Glutamatergic neuron (in vitro differentiated cells): ENCODE results near the gene PRR19. TPM values are rescaled to one million over a fixed set of nuclear protein-coding genes. Genes with fewer than 3 reads are reported as not detected.

ENCODE experiments used
- DNase-seq: peaks from one replicate; pipeline ENCODE4 v3.0.0; 2022
- H3K27ac Mint-ChIP-seq: one replicate; pipeline ENCODE4 v1.8.0; 2020; ENCODE audit warnings: mild to moderate bottlenecking, mixed read lengths, inconsistent platforms; ENCODE audit not compliant: unreplicated experiment
- H3K27me3 Mint-ChIP-seq: one replicate; pipeline ENCODE4 v1.8.0; 2020; ENCODE audit warnings: mild to moderate bottlenecking, moderate library complexity, mixed read lengths, inconsistent platforms; ENCODE audit not compliant: unreplicated experiment
- H3K36me3 Mint-ChIP-seq: one replicate; pipeline ENCODE4 v1.8.0; 2020; ENCODE audit warnings: mild to moderate bottlenecking, mixed read lengths, inconsistent platforms; ENCODE audit not compliant: unreplicated experiment
- H3K4me1 Mint-ChIP-seq: one replicate; pipeline ENCODE4 v1.8.0; 2020; ENCODE audit warnings: mild to moderate bottlenecking, low read depth, mixed read lengths, inconsistent platforms; ENCODE audit not compliant: unreplicated experiment
- H3K4me3 Mint-ChIP-seq: one replicate; pipeline ENCODE4 v1.8.0; 2020; ENCODE audit warnings: mild to moderate bottlenecking, mixed read lengths, inconsistent platforms; ENCODE audit not compliant: unreplicated experiment
- H3K9me3 Mint-ChIP-seq: one replicate; pipeline ENCODE4 v1.8.0; 2020; ENCODE audit warnings: mild to moderate bottlenecking, moderate library complexity, mixed read lengths, inconsistent platforms; ENCODE audit not compliant: unreplicated experiment
- total RNA-seq: library from RNA; stranded (reverse); fragmentation: NEBNext Ultra II Directional; extraction: Animal tissue kit (Norgen Biotek cat#: 25700); gene quantifications from one replicate; pipeline ENCODE4 v1.2.1, GENCODE V29; 2021; ENCODE audit not compliant: unreplicated experiment
- TF ChIP-seq, protein P1 (sequence below): fragments of 200-600 bp; sonication (generic); IDR thresholded peaks from one replicate; pipeline ENCODE4 v1.5.0; 2021; ENCODE audit not compliant: partially characterized antibody, unreplicated experiment

PRR19 gene
- total RNA-seq, 1 donor from 2014 or later, result 1.6 TPM

GRCh38 chr19:42288387-42288786, 13.5 kb upstream of the PRR19 start:
- DNase-seq, result no peak
- TF ChIP-seq, protein P1, sequence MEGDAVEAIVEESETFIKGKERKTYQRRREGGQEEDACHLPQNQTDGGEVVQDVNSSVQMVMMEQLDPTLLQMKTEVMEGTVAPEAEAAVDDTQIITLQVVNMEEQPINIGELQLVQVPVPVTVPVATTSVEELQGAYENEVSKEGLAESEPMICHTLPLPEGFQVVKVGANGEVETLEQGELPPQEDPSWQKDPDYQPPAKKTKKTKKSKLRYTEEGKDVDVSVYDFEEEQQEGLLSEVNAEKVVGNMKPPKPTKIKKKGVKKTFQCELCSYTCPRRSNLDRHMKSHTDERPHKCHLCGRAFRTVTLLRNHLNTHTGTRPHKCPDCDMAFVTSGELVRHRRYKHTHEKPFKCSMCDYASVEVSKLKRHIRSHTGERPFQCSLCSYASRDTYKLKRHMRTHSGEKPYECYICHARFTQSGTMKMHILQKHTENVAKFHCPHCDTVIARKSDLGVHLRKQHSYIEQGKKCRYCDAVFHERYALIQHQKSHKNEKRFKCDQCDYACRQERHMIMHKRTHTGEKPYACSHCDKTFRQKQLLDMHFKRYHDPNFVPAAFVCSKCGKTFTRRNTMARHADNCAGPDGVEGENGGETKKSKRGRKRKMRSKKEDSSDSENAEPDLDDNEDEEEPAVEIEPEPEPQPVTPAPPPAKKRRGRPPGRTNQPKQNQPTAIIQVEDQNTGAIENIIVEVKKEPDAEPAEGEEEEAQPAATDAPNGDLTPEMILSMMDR, result no peak
- Mint-ChIP-seq H3K27ac (no peak overlapping the region), H3K4me1 (peaks cover 11% of the 10 kb centered on the region), H3K27me3 (peaks cover 11% of the 10 kb centered on the region), H3K9me3 (peaks cover 12% of the 10 kb centered on the region), H3K36me3 (peaks cover 4% of the 10 kb centered on the region), H3K4me3 (no peak overlapping the region)

DNA sequence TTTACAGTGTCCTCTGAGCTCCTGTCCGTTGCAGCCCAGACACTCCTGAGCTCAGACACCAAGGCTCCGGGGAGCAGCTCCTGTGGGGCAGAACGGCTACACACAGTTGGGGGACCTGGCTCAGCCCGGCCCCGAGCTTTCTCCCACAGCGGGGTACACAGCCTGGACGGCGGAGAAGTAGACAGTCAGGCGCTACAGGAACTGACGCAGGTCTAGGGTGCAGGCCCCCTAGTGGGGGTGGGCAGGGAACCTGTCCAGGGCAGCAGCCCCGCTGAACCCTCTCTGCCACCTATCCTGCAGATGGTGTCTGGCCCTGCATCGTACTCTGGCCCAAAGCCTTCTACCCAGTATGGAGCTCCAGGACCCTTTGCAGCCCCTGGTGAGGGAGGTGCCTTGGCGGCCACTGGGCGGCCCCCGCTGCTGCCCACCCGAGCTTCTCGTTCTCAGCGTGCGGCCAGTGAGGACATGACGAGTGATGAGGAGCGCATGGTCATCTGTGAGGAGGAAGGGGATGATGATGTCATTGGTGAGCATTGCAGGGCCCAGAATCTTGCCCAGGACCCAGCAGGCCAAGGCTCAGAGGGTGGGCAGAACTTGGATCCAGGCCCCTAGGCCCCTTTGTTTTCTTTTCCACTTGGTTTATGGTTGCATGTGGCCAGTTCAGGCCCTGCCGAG, 12.9 kb upstream of the PRR19 start:
- peaks cover 12% of the 10 kb centered on the region for H3K9me3 Mint-ChIP-seq
- peaks cover 11% of the 10 kb centered on the region for H3K4me1 Mint-ChIP-seq
- TF ChIP-seq, protein P1, result peak; percentile 10
- H3K4me3 Mint-ChIP-seq, result no peak overlapping the region
- H3K27ac Mint-ChIP-seq, result no peak overlapping the region
- H3K27me3 Mint-ChIP-seq, result peaks cover 11% of the 10 kb centered on the region
- peaks cover 4% of the 10 kb centered on the region for H3K36me3 Mint-ChIP-seq
- DNase-seq, result no peak

DNA sequence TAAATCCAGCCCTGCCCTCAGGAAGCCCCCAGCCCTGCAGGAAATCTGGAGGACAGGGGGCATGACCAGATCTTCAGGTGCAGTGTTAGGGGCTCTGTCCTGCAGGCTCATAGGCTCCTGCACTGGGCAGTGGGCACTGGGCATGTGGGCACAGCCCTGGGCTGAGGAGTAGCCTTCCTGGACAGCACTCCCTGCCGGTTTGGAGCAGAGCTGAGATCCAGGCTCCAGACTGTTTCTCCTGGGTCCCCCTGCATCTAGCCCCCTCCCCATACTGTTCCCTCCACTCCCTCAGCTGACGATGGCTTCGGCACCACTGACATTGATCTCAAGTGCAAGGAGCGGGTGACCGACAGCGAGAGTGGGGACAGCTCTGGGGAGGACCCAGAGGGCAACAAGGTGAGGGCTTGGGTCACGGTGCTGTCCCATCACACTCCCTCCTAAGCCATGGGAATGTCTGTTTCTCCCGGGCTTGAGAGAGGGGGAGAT, 12.3 kb upstream of the PRR19 start:
- H3K4me1 Mint-ChIP-seq, result peaks cover 11% of the 10 kb centered on the region
- H3K27me3 Mint-ChIP-seq, result peaks cover 11% of the 10 kb centered on the region
- no peak overlapping the region for H3K27ac Mint-ChIP-seq
- peaks cover 4% of the 10 kb centered on the region for H3K36me3 Mint-ChIP-seq
- H3K9me3 Mint-ChIP-seq, result peaks cover 12% of the 10 kb centered on the region
- DNase-seq, result no peak
- H3K4me3 Mint-ChIP-seq, result no peak overlapping the region
- TF ChIP-seq, protein P1, result no peak

- DNase-seq, result no peak
- H3K27ac Mint-ChIP-seq, result no peak overlapping the region
- TF ChIP-seq, protein P1, result no peak
- peaks cover 11% of the 10 kb centered on the region for H3K4me1 Mint-ChIP-seq
- H3K9me3 Mint-ChIP-seq, result peaks cover 8% of the 10 kb centered on the region
- peaks cover 6% of the 10 kb centered on the region for H3K27me3 Mint-ChIP-seq
- H3K4me3 Mint-ChIP-seq, result no peak overlapping the region
- H3K36me3 Mint-ChIP-seq, result peaks cover 4% of the 10 kb centered on the region
Measured at GRCh38 chr19:42290136-42290522, 11.8 kb upstream of the PRR19 start.
